Sigmoid colon (tissue), 3 donors: ENCODE results near the gene BTNL3.

Experiments
- POLR2A ChIP-seq, 2 donors: fragments of 450-650 bp; IDR thresholded peaks; one replicate each; pipeline ENCODE4 v1.6.1; 2016; ENCODE audit warnings: antibody characterized with exemption in 2 of 2, mild to moderate bottlenecking in 2 of 2, moderate library complexity in 2 of 2
- TF ChIP-seq, protein P1 (sequence below), 4 experiments: fragments of 450-650 bp in 3 of 4; fragments of 200-600 bp in 1 of 4; IDR thresholded peaks; one replicate each; pipeline ENCODE4 v1.5.1; 2016 to 2019; ENCODE audit warnings: antibody characterized with exemption in 4 of 4, mild to moderate bottlenecking in 3 of 4, moderate library complexity in 2 of 4

GRCh38 chr5:181047288-181047687 lies 58.6 kb downstream of the BTNL3 start:
- TF ChIP-seq, protein P1, sequence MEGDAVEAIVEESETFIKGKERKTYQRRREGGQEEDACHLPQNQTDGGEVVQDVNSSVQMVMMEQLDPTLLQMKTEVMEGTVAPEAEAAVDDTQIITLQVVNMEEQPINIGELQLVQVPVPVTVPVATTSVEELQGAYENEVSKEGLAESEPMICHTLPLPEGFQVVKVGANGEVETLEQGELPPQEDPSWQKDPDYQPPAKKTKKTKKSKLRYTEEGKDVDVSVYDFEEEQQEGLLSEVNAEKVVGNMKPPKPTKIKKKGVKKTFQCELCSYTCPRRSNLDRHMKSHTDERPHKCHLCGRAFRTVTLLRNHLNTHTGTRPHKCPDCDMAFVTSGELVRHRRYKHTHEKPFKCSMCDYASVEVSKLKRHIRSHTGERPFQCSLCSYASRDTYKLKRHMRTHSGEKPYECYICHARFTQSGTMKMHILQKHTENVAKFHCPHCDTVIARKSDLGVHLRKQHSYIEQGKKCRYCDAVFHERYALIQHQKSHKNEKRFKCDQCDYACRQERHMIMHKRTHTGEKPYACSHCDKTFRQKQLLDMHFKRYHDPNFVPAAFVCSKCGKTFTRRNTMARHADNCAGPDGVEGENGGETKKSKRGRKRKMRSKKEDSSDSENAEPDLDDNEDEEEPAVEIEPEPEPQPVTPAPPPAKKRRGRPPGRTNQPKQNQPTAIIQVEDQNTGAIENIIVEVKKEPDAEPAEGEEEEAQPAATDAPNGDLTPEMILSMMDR (IDR thresholded peaks at IDR 0.05): no peak
- TF ChIP-seq POLR2A (IDR thresholded peaks at IDR 0.05): no peak
